ENCODE results near the gene SOX4.
A peak's percentile ranks its signal among the peaks of the same experiment; 100 is the strongest.

Gene SOX4

GRCh38 chr6:21608601-21609000 is 15.1 kb downstream of the SOX4 start:
- no peak overlapping the region for H2BK5ac ChIP-seq (ENCODE audit: low read length)
- H3K18ac ChIP-seq (ENCODE audit: low read length) = no peak overlapping the region
- H3K14ac ChIP-seq (ENCODE audit: low read length) = no peak overlapping the region
- DNase-seq (ENCODE audit: low spot score) = no peak
- no peaks in the 10 kb centered on the region for H3K36me3 ChIP-seq (replicated peaks in 1 of 2; ENCODE audit: control insufficient read depth in 2 of 2, insufficient read depth in 2 of 2, low read length in 2 of 2)
- no peak overlapping the region for H3K23ac ChIP-seq (ENCODE audit: low read depth, low read length, poor library complexity)
- no peak overlapping the region for H3K27ac ChIP-seq (replicated peaks; ENCODE audit: low read length)
- H3K4me2 ChIP-seq (ENCODE audit: insufficient read depth, low read length, poor library complexity, severe bottlenecking) = no peak overlapping the region
- H2AFZ ChIP-seq (ENCODE audit: low read length) = no peak overlapping the region
- no peaks in the 10 kb centered on the region for H3K9me3 ChIP-seq (replicated peaks in 1 of 2; ENCODE audit: control insufficient read depth in 2 of 2, insufficient read depth in 1 of 2, low read depth in 1 of 2, low read length in 2 of 2)
- H3K4me3 ChIP-seq (ENCODE audit: low read length in 2 of 2) = no peak overlapping the region
- H2AK5ac ChIP-seq (ENCODE audit: low read depth, low read length) = no peak overlapping the region
- H3K79me1 ChIP-seq (ENCODE audit: low read depth, low read length) = no peaks in the 10 kb centered on the region
- H2BK12ac ChIP-seq (ENCODE audit: low read length) = no peak overlapping the region
- H3K4me1 ChIP-seq (ENCODE audit: control insufficient read depth in 2 of 2, insufficient read depth in 1 of 2, low read depth in 1 of 2, low read length in 2 of 2) = peaks cover 0 to 4% of the 10 kb centered on the region in 2 donors
- H2BK15ac ChIP-seq (ENCODE audit: low read length) = no peak overlapping the region
- no peak overlapping the region for H3K9ac ChIP-seq (ENCODE audit: low read depth, low read length, poor library complexity)
- H4K8ac ChIP-seq (ENCODE audit: low read depth, low read length) = no peak overlapping the region
- no peak overlapping the region for H3K4ac ChIP-seq (ENCODE audit: low read length)
- WGBS, 2 donors (ENCODE audit: extremely low coverage in 2 of 2, insufficient read length in 2 of 2, insufficient replicate concordance in 1 of 2) = no CpG with 5 or more reads among the region's 10 CpGs
- no peaks in the 10 kb centered on the region for H3K27me3 ChIP-seq (ENCODE audit: control insufficient read depth in 3 of 3, insufficient read depth in 3 of 3, low read depth in 1 of 3, low read length in 3 of 3)
- H2BK120ac ChIP-seq (ENCODE audit: low read depth, low read length) = no peak overlapping the region
- H4K91ac ChIP-seq (ENCODE audit: low read depth, low read length, poor library complexity) = no peak overlapping the region

GRCh38 chr6:21609881-21610329 is 16.4 kb downstream of the SOX4 start:
- H2BK12ac ChIP-seq (ENCODE audit: low read length) = no peak overlapping the region
- peak overlapping the region; percentile 19 for H2AK5ac ChIP-seq (ENCODE audit: low read depth, low read length)
- no peak overlapping the region for H4K91ac ChIP-seq (ENCODE audit: low read depth, low read length, poor library complexity)
- no peaks in the 10 kb centered on the region for H3K9me3 ChIP-seq (replicated peaks in 1 of 2; ENCODE audit: control insufficient read depth in 2 of 2, insufficient read depth in 1 of 2, low read depth in 1 of 2, low read length in 2 of 2)
- H3K36me3 ChIP-seq (replicated peaks in 1 of 2; ENCODE audit: control insufficient read depth in 2 of 2, insufficient read depth in 2 of 2, low read length in 2 of 2) = no peaks in the 10 kb centered on the region
- no peak overlapping the region for H3K4me2 ChIP-seq (ENCODE audit: insufficient read depth, low read length, poor library complexity, severe bottlenecking)
- H3K23ac ChIP-seq (ENCODE audit: low read depth, low read length, poor library complexity) = no peak overlapping the region
- DNase-seq (ENCODE audit: low spot score) = no peak
- H3K4me3 ChIP-seq (ENCODE audit: low read length in 2 of 2) = no peak overlapping the region
- H3K4me1 ChIP-seq (ENCODE audit: control insufficient read depth in 2 of 2, insufficient read depth in 1 of 2, low read depth in 1 of 2, low read length in 2 of 2) = peaks cover 0 to 3% of the 10 kb centered on the region in 2 donors
- H3K27ac ChIP-seq (replicated peaks; ENCODE audit: low read length) = no peak overlapping the region
- H4K8ac ChIP-seq (ENCODE audit: low read depth, low read length) = no peak overlapping the region
- no peak overlapping the region for H2AFZ ChIP-seq (ENCODE audit: low read length)
- no peak overlapping the region for H2BK120ac ChIP-seq (ENCODE audit: low read depth, low read length)
- WGBS, 2 donors (ENCODE audit: extremely low coverage in 2 of 2, insufficient read length in 2 of 2, insufficient replicate concordance in 1 of 2) = no CpG with 5 or more reads among the region's 28 CpGs
- no peak overlapping the region for H3K4ac ChIP-seq (ENCODE audit: low read length)
- H3K14ac ChIP-seq (ENCODE audit: low read length) = no peak overlapping the region
- no peak overlapping the region for H3K9ac ChIP-seq (ENCODE audit: low read depth, low read length, poor library complexity)
- no peak overlapping the region for H3K18ac ChIP-seq (ENCODE audit: low read length)
- H2BK5ac ChIP-seq (ENCODE audit: low read length) = no peak overlapping the region
- no peaks in the 10 kb centered on the region for H3K27me3 ChIP-seq (ENCODE audit: control insufficient read depth in 3 of 3, insufficient read depth in 3 of 3, low read depth in 1 of 3, low read length in 3 of 3)
- H3K79me1 ChIP-seq (ENCODE audit: low read depth, low read length) = no peaks in the 10 kb centered on the region
- no peak overlapping the region for H2BK15ac ChIP-seq (ENCODE audit: low read length)

- no CpG with 5 or more reads among the region's 5 CpGs for WGBS, 2 donors (ENCODE audit: extremely low coverage in 2 of 2, insufficient read length in 2 of 2, insufficient replicate concordance in 1 of 2)
- no peak overlapping the region for H2BK120ac ChIP-seq (ENCODE audit: low read depth, low read length)
- H3K14ac ChIP-seq (ENCODE audit: low read length) = no peak overlapping the region
These were observed 16.8 kb downstream of the SOX4 start for GRCh38 chr6:21610341-21610740.

GRCh38 chr6:21611485-21611884 is 17.9 kb downstream of the SOX4 start:
- H3K4me1 ChIP-seq (ENCODE audit: control insufficient read depth in 2 of 2, insufficient read depth in 1 of 2, low read depth in 1 of 2, low read length in 2 of 2) = peaks cover 0 to 14% of the 10 kb centered on the region in 2 donors
- no peak overlapping the region for H4K8ac ChIP-seq (ENCODE audit: low read depth, low read length)
- no peak overlapping the region for H3K4ac ChIP-seq (ENCODE audit: low read length)
- no peak overlapping the region for H2BK15ac ChIP-seq (ENCODE audit: low read length)
- no peak for DNase-seq (ENCODE audit: low spot score)
- H2BK120ac ChIP-seq (ENCODE audit: low read depth, low read length) = no peak overlapping the region
- H3K23ac ChIP-seq (ENCODE audit: low read depth, low read length, poor library complexity) = no peak overlapping the region
- no peak overlapping the region for H3K14ac ChIP-seq (ENCODE audit: low read length)
- no peaks in the 10 kb centered on the region for H3K79me1 ChIP-seq (ENCODE audit: low read depth, low read length)
- no peak overlapping the region for H2BK5ac ChIP-seq (ENCODE audit: low read length)
- WGBS, 2 donors (ENCODE audit: extremely low coverage in 2 of 2, insufficient read length in 2 of 2, insufficient replicate concordance in 1 of 2) = no CpG with 5 or more reads among the region's 3 CpGs
- no peaks in the 10 kb centered on the region for H3K9me3 ChIP-seq (replicated peaks in 1 of 2; ENCODE audit: control insufficient read depth in 2 of 2, insufficient read depth in 1 of 2, low read depth in 1 of 2, low read length in 2 of 2)
- H3K27ac ChIP-seq (replicated peaks; ENCODE audit: low read length) = no peak overlapping the region
- H3K4me3 ChIP-seq (ENCODE audit: low read length in 2 of 2) = no peak overlapping the region
- H2BK12ac ChIP-seq (ENCODE audit: low read length) = no peak overlapping the region
- H4K91ac ChIP-seq (ENCODE audit: low read depth, low read length, poor library complexity) = no peak overlapping the region
- H2AFZ ChIP-seq (ENCODE audit: low read length) = no peak overlapping the region
- H3K9ac ChIP-seq (ENCODE audit: low read depth, low read length, poor library complexity) = no peak overlapping the region
- no peaks in the 10 kb centered on the region for H3K27me3 ChIP-seq (ENCODE audit: control insufficient read depth in 3 of 3, insufficient read depth in 3 of 3, low read depth in 1 of 3, low read length in 3 of 3)
- no peak overlapping the region for H2AK5ac ChIP-seq (ENCODE audit: low read depth, low read length)
- no peaks in the 10 kb centered on the region for H3K36me3 ChIP-seq (replicated peaks in 1 of 2; ENCODE audit: control insufficient read depth in 2 of 2, insufficient read depth in 2 of 2, low read length in 2 of 2)
- no peak overlapping the region for H3K4me2 ChIP-seq (ENCODE audit: insufficient read depth, low read length, poor library complexity, severe bottlenecking)
- no peak overlapping the region for H3K18ac ChIP-seq (ENCODE audit: low read length)

More at GRCh38 chr6:21610341-21610740, 16.8 kb downstream of the SOX4 start:
- Histone ChIP-seq H3K9me3 (replicated peaks in 1 of 2; ENCODE audit: control insufficient read depth in 2 of 2, insufficient read depth in 1 of 2, low read depth in 1 of 2, low read length in 2 of 2) (no peaks in the 10 kb centered on the region), H3K4me3 (ENCODE audit: low read length in 2 of 2) (no peak overlapping the region), H3K4ac (ENCODE audit: low read length) (no peak overlapping the region), H3K4me1 (ENCODE audit: control insufficient read depth in 2 of 2, insufficient read depth in 1 of 2, low read depth in 1 of 2, low read length in 2 of 2) (peaks cover 0 to 7% of the 10 kb centered on the region in 2 donors), H3K9ac (ENCODE audit: low read depth, low read length, poor library complexity) (no peak overlapping the region), H3K18ac (ENCODE audit: low read length) (no peak overlapping the region), H3K27ac (replicated peaks; ENCODE audit: low read length) (no peak overlapping the region), H3K27me3 (ENCODE audit: control insufficient read depth in 3 of 3, insufficient read depth in 3 of 3, low read depth in 1 of 3, low read length in 3 of 3) (no peaks in the 10 kb centered on the region), H2BK15ac (ENCODE audit: low read length) (no peak overlapping the region), H4K8ac (ENCODE audit: low read depth, low read length) (no peak overlapping the region), H3K23ac (ENCODE audit: low read depth, low read length, poor library complexity) (no peak overlapping the region), H3K4me2 (ENCODE audit: insufficient read depth, low read length, poor library complexity, severe bottlenecking) (no peak overlapping the region), H4K91ac (ENCODE audit: low read depth, low read length, poor library complexity) (no peak overlapping the region), H2BK5ac (ENCODE audit: low read length) (no peak overlapping the region), H2AK5ac (ENCODE audit: low read depth, low read length) (peak overlapping the region; percentile 19), H3K36me3 (replicated peaks in 1 of 2; ENCODE audit: control insufficient read depth in 2 of 2, insufficient read depth in 2 of 2, low read length in 2 of 2) (no peaks in the 10 kb centered on the region), H2AFZ (ENCODE audit: low read length) (no peak overlapping the region), H2BK12ac (ENCODE audit: low read length) (no peak overlapping the region), H3K79me1 (ENCODE audit: low read depth, low read length) (no peaks in the 10 kb centered on the region)
- DNase-seq (ENCODE audit: low spot score) = no peak
